HL-60 (cell line): ENCODE data around the gene PHACTR3.

Source experiments
- CTCF ChIP-seq: IDR thresholded peaks from one replicate; pipeline ENCODE4 v1.5.1; 2011; ENCODE audit warnings: low read length, control low read depth, inconsistent platforms; ENCODE audit not compliant: insufficient read depth
- GABPA ChIP-seq: IDR thresholded peaks from 2 replicates; pipeline ENCODE4 v1.6.1; 2012; ENCODE audit warnings: low read depth
- POLR2AphosphoS5 ChIP-seq: IDR thresholded peaks from 2 replicates; pipeline ENCODE4 v1.6.1; 2012; ENCODE audit warnings: low read depth
- REST ChIP-seq: IDR thresholded peaks from 2 replicates; pipeline ENCODE4 v1.6.1; 2012; ENCODE audit warnings: low read depth; ENCODE audit not compliant: insufficient replicate concordance
- SPI1 ChIP-seq: IDR thresholded peaks from 2 replicates; pipeline ENCODE4 v1.6.1; 2012; ENCODE audit warnings: low read depth, mild to moderate bottlenecking, borderline replicate concordance

GRCh38 chr20:59813126-59813947 is 209.0 kb downstream of the PHACTR3 start:
- TF ChIP-seq CTCF = no peak
- no peak for TF ChIP-seq POLR2AphosphoS5
- TF ChIP-seq GABPA = no peak
- no peak for TF ChIP-seq REST
- TF ChIP-seq SPI1 = no peak
